H1 (cell line): ENCODE data around the gene TM9SF1. TPM values are rescaled to one million over a fixed set of nuclear protein-coding genes. Genes with fewer than 3 reads are reported as not detected.

ENCODE experiments used
- CTCF ChIA-PET: fragments of 300-600 bp; sonication (Branson Sonifier 250); formaldehyde crosslinking; loops from one replicate; lab custom pipeline; 2021; ENCODE audit not compliant: partially characterized antibody; lab: Charles Lee
- POLR2A ChIA-PET: fragments of 300-600 bp; sonication (Branson Sonifier 250); formaldehyde crosslinking; loops from one replicate; lab custom pipeline; 2021; ENCODE audit warnings: inconsistent platforms; ENCODE audit not compliant: partially characterized antibody; lab: Charles Lee
- DNase-seq, 2 experiments: peaks; one replicate each; pipeline versions ENCODE4 v3.0.0 to v3.0.0-alpha.2; 2010 to 2022; ENCODE audit warnings: low spot score in 2 of 2, low read depth in 1 of 2, mixed read lengths in 1 of 2
- FAIRE-seq: peaks from 2 replicates; lab custom pipeline; 2011; peaks lifted over from hg19 to GRCh38; lab: Jason Lieb, UNC
- H2AFZ ChIP-seq: 2 replicates; pipeline ENCODE4 v1.8.1; 2012; ENCODE audit warnings: low read length, inconsistent platforms
- H2AK5ac ChIP-seq: 2 replicates; pipeline ENCODE4 v1.6.1; 2013; ENCODE audit warnings: low read depth, low read length
- H2BK120ac ChIP-seq: replicated peaks from 2 replicates; pipeline ENCODE3; 2013; ENCODE audit warnings: low read depth, low read length, inconsistent platforms
- H2BK12ac ChIP-seq: 2 replicates; pipeline ENCODE4 v1.6.1; 2013; ENCODE audit warnings: low read depth, low read length
- H2BK15ac ChIP-seq: 2 replicates; pipeline ENCODE4 v1.6.1; 2013; ENCODE audit warnings: low read length
- H2BK20ac ChIP-seq: 2 replicates; pipeline ENCODE4 v1.6.1; 2013; ENCODE audit warnings: low read length
- H2BK5ac ChIP-seq: 2 replicates; pipeline ENCODE4 v1.6.1; 2013; ENCODE audit warnings: low read depth, low read length
- H3K14ac ChIP-seq: 2 replicates; pipeline ENCODE4 v1.6.1; 2013; ENCODE audit warnings: inconsistent platforms; ENCODE audit not compliant: insufficient read length
- H3K18ac ChIP-seq: 2 replicates; pipeline ENCODE4 v1.6.1; 2013; ENCODE audit warnings: low read length; ENCODE audit errors: extremely low read depth
- H3K23ac ChIP-seq: 2 replicates; pipeline ENCODE4 v1.6.1; 2013; ENCODE audit warnings: inconsistent platforms; ENCODE audit not compliant: insufficient read length
- H3K23me2 ChIP-seq: 2 replicates; pipeline ENCODE4 v1.6.1; 2013; ENCODE audit warnings: low read depth, low read length
- H3K27ac ChIP-seq: 2 replicates; pipeline ENCODE4 v1.6.1; 2011; ENCODE audit warnings: low read depth, low read length, inconsistent platforms
- H3K27me3 ChIP-seq, 4 experiments: replicated peaks in 1 of 4; 1 replicate in 1 of 4; 2 replicates in 3 of 4; pipeline versions ENCODE4 v1.6.1 to v1.8.1; 2011 to 2013; ENCODE audit warnings: low read length in 3 of 4, mild to moderate bottlenecking in 3 of 4, inconsistent platforms in 2 of 4, mixed read lengths in 2 of 4, moderate library complexity in 1 of 4; ENCODE audit not compliant: control insufficient read depth in 3 of 4, insufficient read depth in 3 of 4; ENCODE audit errors: extremely low read depth in 1 of 4
- H3K36me3 ChIP-seq, 4 experiments: 2 replicates each; pipeline versions ENCODE4 v1.6.1 to v1.8.1; 2011 to 2013; ENCODE audit warnings: mild to moderate bottlenecking in 4 of 4, low read length in 3 of 4, moderate library complexity in 2 of 4, control low read depth in 1 of 4, inconsistent platforms in 1 of 4; ENCODE audit not compliant: insufficient read depth in 4 of 4, control insufficient read depth in 2 of 4
- H3K4ac ChIP-seq: replicated peaks from 2 replicates; pipeline ENCODE3; 2013; ENCODE audit warnings: low read length, low read depth, mixed read lengths, inconsistent platforms; ENCODE audit not compliant: insufficient read length
- H3K4me1 ChIP-seq, 4 experiments: replicated peaks in 1 of 4; 1 replicate in 1 of 4; 2 replicates in 3 of 4; pipeline versions ENCODE4 v1.6.1 to v1.8.1; 2011 to 2013; ENCODE audit warnings: low read length in 3 of 4, inconsistent platforms in 2 of 4, mixed read lengths in 1 of 4; ENCODE audit not compliant: insufficient read depth in 4 of 4, control insufficient read depth in 3 of 4
- H3K4me2 ChIP-seq, 2 experiments: 2 replicates each; pipeline versions ENCODE4 v1.6.1 to v1.8.1; 2011 to 2013; ENCODE audit warnings: low read depth in 2 of 2, low read length in 2 of 2, control low read depth in 1 of 2, inconsistent platforms in 1 of 2, mild to moderate bottlenecking in 1 of 2; ENCODE audit not compliant: insufficient read depth in 1 of 2
- H3K4me3 ChIP-seq, 4 experiments: fragments of 200-600, 300-600 bp in 1 of 4; sonication (generic), shearing (Covaris generic), sonication (Bioruptor Twin) in 1 of 4; 2 replicates each; pipeline versions ENCODE4 v1.5.1 to v1.8.1; 2011 to 2016; ENCODE audit warnings: low read length in 4 of 4, low read depth in 3 of 4, control low read depth in 2 of 4, inconsistent platforms in 2 of 4, mild to moderate bottlenecking in 2 of 4, mixed read lengths in 1 of 4, moderate library complexity in 1 of 4; ENCODE audit not compliant: insufficient read depth in 2 of 4; ENCODE audit errors: extremely low read depth in 1 of 4
- H3K56ac ChIP-seq: replicated peaks from 2 replicates; pipeline ENCODE3; 2013; ENCODE audit warnings: low read depth, mild to moderate bottlenecking, mixed read lengths, low read length, inconsistent platforms; ENCODE audit not compliant: insufficient read length
- H3K79me1 ChIP-seq: 2 replicates; pipeline ENCODE4 v1.6.1; 2013; ENCODE audit warnings: low read depth, low read length, control low read depth
- H3K79me2 ChIP-seq, 2 experiments: 2 replicates each; pipeline versions ENCODE4 v1.6.1 to v1.8.1; 2012 to 2013; ENCODE audit warnings: low read length in 2 of 2, mild to moderate bottlenecking in 2 of 2, inconsistent platforms in 1 of 2; ENCODE audit not compliant: insufficient read depth in 2 of 2, control insufficient read depth in 1 of 2
- H3K9ac ChIP-seq, 4 experiments: replicated peaks in 1 of 4; 1 replicate in 1 of 4; 2 replicates in 3 of 4; pipeline versions ENCODE4 v1.6.1 to v1.8.1; 2011 to 2013; ENCODE audit warnings: low read depth in 3 of 4, low read length in 3 of 4, control low read depth in 2 of 4, mild to moderate bottlenecking in 2 of 4, moderate library complexity in 2 of 4, inconsistent platforms in 1 of 4; ENCODE audit errors: extremely low read depth in 1 of 4
- H3K9me3 ChIP-seq, 2 experiments: 2 replicates each; pipeline versions ENCODE4 v1.6.1 to v1.8.1; 2012 to 2013; ENCODE audit warnings: mild to moderate bottlenecking in 2 of 2, moderate library complexity in 2 of 2, control low read depth in 1 of 2, inconsistent platforms in 1 of 2, low read depth in 1 of 2, low read length in 1 of 2, mixed read lengths in 1 of 2; ENCODE audit not compliant: insufficient read depth in 2 of 2
- H4K20me1 ChIP-seq, 2 experiments: replicated peaks in 1 of 2; 2 replicates each; pipeline versions ENCODE3 to v1.8.1; 2011 to 2013; ENCODE audit warnings: inconsistent platforms in 2 of 2, low read length in 2 of 2, mild to moderate bottlenecking in 1 of 2; ENCODE audit not compliant: insufficient read depth in 2 of 2, control insufficient read depth in 1 of 2
- H4K5ac ChIP-seq: 2 replicates; pipeline ENCODE4 v1.6.1; 2013; ENCODE audit warnings: low read length, low read depth, mixed read lengths, inconsistent platforms; ENCODE audit not compliant: insufficient read length
- H4K8ac ChIP-seq: 2 replicates; pipeline ENCODE4 v1.8.0; 2013; ENCODE audit warnings: mild to moderate bottlenecking, moderate library complexity, low read length, inconsistent platforms; ENCODE audit not compliant: insufficient read depth; ENCODE audit errors: extremely low read depth
- H4K91ac ChIP-seq: replicated peaks from 2 replicates; pipeline ENCODE3; 2013; ENCODE audit warnings: low read length, mixed read lengths, inconsistent platforms; ENCODE audit not compliant: insufficient read length
- CBX5 ChIP-seq: fragments of 300-800, 300-1000 bp; sonication (generic); IDR thresholded peaks from 2 replicates; pipeline ENCODE4 v1.7.1; 2016; ENCODE audit warnings: antibody characterized with exemption, low read length, low read depth
- EZH2 ChIP-seq: fragments of 200-600 bp; sonication (generic); IDR thresholded peaks from 2 replicates; pipeline ENCODE4 v1.7.1; 2012; ENCODE audit warnings: low read depth, mild to moderate bottlenecking, moderate library complexity, low read length, inconsistent platforms; ENCODE audit not compliant: severe bottlenecking
- GTF2F1 ChIP-seq: IDR thresholded peaks from 2 replicates; pipeline ENCODE4 v1.6.1; 2012; ENCODE audit warnings: low read depth, low read length, improper control_type of control experiment, borderline replicate concordance
- JUN ChIP-seq: IDR thresholded peaks from 2 replicates; pipeline ENCODE4 v1.6.1; 2011; ENCODE audit warnings: low read depth, mild to moderate bottlenecking, improper control_type of control experiment, low read length
- JUND ChIP-seq: IDR thresholded peaks from 2 replicates; pipeline ENCODE4 v1.6.1; 2011; ENCODE audit warnings: mild to moderate bottlenecking, improper control_type of control experiment, low read length
- KDM1A ChIP-seq: fragments of 200-600, 300-600 bp; sonication (generic); IDR thresholded peaks from 2 replicates; pipeline ENCODE4 v1.7.1; 2016; ENCODE audit warnings: mild to moderate bottlenecking, low read length, borderline replicate concordance
- MAFK ChIP-seq: IDR thresholded peaks from 2 replicates; pipeline ENCODE4 v1.6.1; 2012; ENCODE audit warnings: low read depth, mild to moderate bottlenecking, improper control_type of control experiment, low read length
- NRF1 ChIP-seq: IDR thresholded peaks from 2 replicates; pipeline ENCODE4 v1.6.1; 2011; ENCODE audit warnings: mild to moderate bottlenecking, low read depth, low read length, improper control_type of control experiment
- POLR2AphosphoS5 ChIP-seq: IDR thresholded peaks from 2 replicates; pipeline ENCODE4 v1.6.1; 2011; ENCODE audit warnings: low read depth, low read length
- SIRT6 ChIP-seq: IDR thresholded peaks from one replicate; pipeline ENCODE4 v1.7.1; 2012; ENCODE audit warnings: low read length, inconsistent platforms
- SUZ12 ChIP-seq: fragments of 200-600 bp; sonication (generic); IDR thresholded peaks from 2 replicates; pipeline ENCODE4 v1.6.1; 2012; ENCODE audit warnings: mild to moderate bottlenecking, inconsistent platforms, low read length, moderate library complexity, mixed read lengths
- TEAD4 ChIP-seq: IDR thresholded peaks from 2 replicates; pipeline ENCODE4 v1.6.1; 2012; ENCODE audit warnings: low read depth, low read length, inconsistent platforms, mixed read lengths
- WGBS, 2 experiments: shearing (Covaris generic) in 1 of 2; methylation state at CpG; one replicate each; pipeline versions ENCODE4 v1.1.6 to v1.1.7; 2013 to 2015; ENCODE audit warnings: low lambda C conversion rate in 2 of 2, mixed read lengths in 2 of 2, inconsistent platforms in 1 of 2, low coverage in 1 of 2, missing lambda C conversion rate in 1 of 2; ENCODE audit not compliant: insufficient replicate concordance in 2 of 2, insufficient coverage in 1 of 2, insufficient read length in 1 of 2; ENCODE audit errors: extremely low coverage in 1 of 2, missing lambda C conversion rate in 1 of 2; 5-methylcytosine and 5-hydroxymethylcytosine counted together
- polyA plus RNA-seq, 7 experiments: library from polyadenylated mRNA; depleted of rRNA in 3 of 7; stranded (reverse) in 5 of 7; unstranded in 2 of 7; fragments of >200 nt in 5 of 7; fragments of 200-250 nt in 2 of 7; gene quantifications; 1 replicate in 5 of 7; 2 replicates in 1 of 7; 4 replicates in 1 of 7; pipeline versions ENCODE4 v1.2.1 to v1.2.3, GENCODE V29; 2011 to 2013; ENCODE audit warnings: missing spikeins in 2 of 7, mixed read lengths in 2 of 7
- total RNA-seq: library from RNA; stranded (reverse); fragmentation: NEBNext Ultra II Directional; extraction: Animal tissue kit (Norgen Biotek cat#: 25700); gene quantifications from 2 replicates; pipeline ENCODE4 v1.2.1, GENCODE V29; 2021

The TM9SF1 gene
- total and polyA plus RNA-seq, 2 of the 8 experiments (the other 6 are each of a cell fraction or from before 2014, with no cell fraction given): 22.2 to 29.2 TPM

DNA sequence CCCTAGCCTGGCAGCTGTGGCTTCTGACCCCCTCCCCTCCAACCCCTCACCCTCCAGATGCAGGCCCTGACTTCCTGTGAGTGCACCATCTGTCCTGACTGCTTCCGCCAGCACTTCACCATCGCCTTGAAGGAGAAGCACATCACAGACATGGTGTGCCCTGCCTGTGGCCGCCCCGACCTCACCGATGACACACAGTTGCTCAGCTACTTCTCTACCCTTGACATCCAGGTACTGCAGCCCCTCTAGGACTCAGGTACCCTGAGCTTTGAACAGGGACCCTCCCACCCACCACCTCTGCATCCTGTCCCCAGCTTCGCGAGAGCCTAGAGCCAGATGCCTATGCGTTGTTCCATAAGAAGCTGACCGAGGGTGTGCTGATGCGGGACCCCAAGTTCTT is 40.1 kb downstream of the TM9SF1 start:
- POLR2A ChIA-PET: interaction anchor here (1.1 to 2.9 kb wide), 10 partner anchors 9 to 40 kb away, joined by 3 to 9 read pairs (median 4); partner anchors contain the start of genes PSME1, PSME2 and TM9SF1
- CTCF ChIA-PET: interaction anchor here (0.9 to 1.5 kb wide), 5 partner anchors 9 to 97 kb away, joined by 3 to 6 read pairs (median 3); no protein-coding TSS in a partner anchor

More for the DNA sequence above, 40.1 kb downstream of the TM9SF1 start:
- H3K4me2 ChIP-seq: no peak overlapping the region
- H2BK20ac ChIP-seq: no peak overlapping the region
- no peak overlapping the region for H3K56ac ChIP-seq
- no peak overlapping the region for H2AK5ac ChIP-seq
- no peak overlapping the region for H2AFZ ChIP-seq
- H3K27me3 ChIP-seq: no peaks in the 10 kb centered on the region; a peak in 1 of 7 replicates
- 95% methylated on average over 10 of the region's 10 CpGs; no CpG with 5 or more reads in 1 of the 2 experiments for whole genome bisulfite sequencing, 2 experiments
- H3K23me2 ChIP-seq: no peaks in the 10 kb centered on the region
- H3K4ac ChIP-seq: no peak overlapping the region
- H4K91ac ChIP-seq: no peak overlapping the region
- DNase-seq (no peak), FAIRE-seq (no peak)
- no peak overlapping the region for H3K9ac ChIP-seq
- no peak for TF ChIP-seq GTF2F1
- TF ChIP-seq CBX5: no peak
- no peak for TF ChIP-seq SUZ12
- TF ChIP-seq JUND: no peak
- TF ChIP-seq KDM1A: no peak
- TF ChIP-seq SIRT6: no peak
- no peak for TF ChIP-seq MAFK
- TF ChIP-seq NRF1: no peak
- TF ChIP-seq EZH2: no peak
- no peak for TF ChIP-seq POLR2AphosphoS5
- no peak for TF ChIP-seq TEAD4
- no peak for TF ChIP-seq JUN
- no peak overlapping the region for H2BK120ac ChIP-seq
- no peak overlapping the region for H4K5ac ChIP-seq
- no peaks in the 10 kb centered on the region for H3K4me1 ChIP-seq
- H3K9me3 ChIP-seq: no peaks in the 10 kb centered on the region
- H3K79me1 ChIP-seq: peaks cover 6% of the 10 kb centered on the region; the same call in 1 of the 2 replicates
- H4K20me1 ChIP-seq: peaks cover 2 to 18% of the 10 kb centered on the region in 2 experiments
- H3K14ac ChIP-seq: no peak overlapping the region
- no peak overlapping the region for H4K8ac ChIP-seq
- H3K18ac ChIP-seq: no peak overlapping the region
- H2BK12ac ChIP-seq: no peak overlapping the region
- H3K36me3 ChIP-seq: peaks cover 33 to 64% (median 57%) of the 10 kb centered on the region in 4 experiments
- no peak overlapping the region for H2BK5ac ChIP-seq
- no peak overlapping the region for H3K4me3 ChIP-seq
- H3K79me2 ChIP-seq: no peaks in the 10 kb centered on the region
- no peak overlapping the region for H3K27ac ChIP-seq
- H3K23ac ChIP-seq: no peak overlapping the region
- no peak overlapping the region for H2BK15ac ChIP-seq
